Ammon's horn (tissue), 1 donor: Measurements from ENCODE around the gene XRCC1.
"Not testable (repeated sequence)": the region's sequence is repeated elsewhere in the genome, so short reads cannot be mapped to it uniquely, and the experiment has no call there.

Source experiments
- DNase-seq: peaks from one replicate; pipeline ENCODE4 v3.0.0-alpha.2; 2016; ENCODE audit warnings: low spot score

XRCC1 gene

DNA sequence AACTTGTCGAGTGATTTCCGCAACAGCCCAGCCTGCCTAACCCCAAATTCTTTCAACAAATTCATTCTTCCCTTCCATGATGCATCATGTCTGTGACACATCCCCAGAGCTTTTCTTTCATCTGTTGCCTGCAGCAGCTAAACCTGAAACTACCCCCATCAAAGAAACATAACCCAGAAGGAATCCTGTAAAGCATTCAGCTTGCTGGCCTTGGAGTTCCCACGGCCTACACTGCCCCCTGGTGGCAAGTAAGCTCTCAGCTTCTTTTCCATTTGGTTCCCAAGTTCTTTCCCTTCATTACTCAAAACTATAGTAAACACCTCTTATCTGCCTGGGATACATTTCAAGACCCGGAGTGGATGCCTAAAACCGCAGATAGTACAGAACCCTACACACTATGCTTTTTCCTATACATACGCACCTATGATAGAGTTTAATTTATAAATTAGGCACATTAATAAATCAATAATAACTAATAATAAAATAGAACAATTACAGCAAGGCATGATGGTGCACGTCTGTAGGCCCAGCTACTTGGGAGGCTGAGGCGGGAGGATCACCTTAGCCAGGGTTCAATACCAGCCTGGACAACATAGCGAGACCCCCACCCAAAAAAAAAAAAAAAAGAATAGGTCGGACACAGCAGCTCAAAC is 55.8 kb downstream of the XRCC1 start:
- DNase-seq = peak; percentile 92

DNA sequence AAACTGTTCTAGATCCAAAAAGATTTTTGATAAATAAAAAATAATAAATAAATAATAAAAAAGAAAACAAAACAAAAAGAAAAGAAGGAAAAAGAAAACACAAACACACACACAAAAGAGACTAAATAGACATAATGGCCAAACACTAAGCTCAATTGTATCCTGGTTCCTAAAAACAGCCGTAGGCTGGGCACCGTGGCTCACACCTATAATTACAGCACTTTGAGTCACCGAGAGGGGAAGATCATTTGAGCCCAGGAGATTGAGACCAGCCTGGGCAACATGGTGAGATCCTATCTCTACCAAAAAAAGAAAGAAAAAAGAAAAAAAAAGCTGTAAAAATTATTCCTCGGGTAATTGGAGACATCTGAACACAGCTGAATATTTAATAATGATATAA is 57.3 kb downstream of the XRCC1 start:
- no peak for DNase-seq

DNA sequence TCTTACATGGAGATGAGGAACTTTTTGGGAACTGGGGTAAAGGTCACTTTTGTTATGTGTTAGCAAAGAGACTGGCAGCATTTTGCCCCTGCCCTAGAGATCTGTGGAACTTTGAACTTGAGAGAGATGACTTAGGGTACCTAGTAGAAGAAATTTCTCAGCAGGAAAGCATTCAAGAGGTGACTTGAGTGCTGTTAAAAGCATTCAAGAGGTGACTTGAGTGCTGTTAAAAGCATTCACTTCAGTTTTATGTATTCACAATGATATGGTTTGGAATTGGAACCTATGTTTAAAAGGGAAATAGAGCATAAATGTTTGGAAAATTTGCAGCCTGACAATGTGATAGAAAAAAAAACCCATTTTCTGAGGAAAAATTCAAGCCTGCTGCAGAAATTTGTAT is 62.9 kb downstream of the XRCC1 start:
- not testable (repeated sequence) for DNase-seq

DNA sequence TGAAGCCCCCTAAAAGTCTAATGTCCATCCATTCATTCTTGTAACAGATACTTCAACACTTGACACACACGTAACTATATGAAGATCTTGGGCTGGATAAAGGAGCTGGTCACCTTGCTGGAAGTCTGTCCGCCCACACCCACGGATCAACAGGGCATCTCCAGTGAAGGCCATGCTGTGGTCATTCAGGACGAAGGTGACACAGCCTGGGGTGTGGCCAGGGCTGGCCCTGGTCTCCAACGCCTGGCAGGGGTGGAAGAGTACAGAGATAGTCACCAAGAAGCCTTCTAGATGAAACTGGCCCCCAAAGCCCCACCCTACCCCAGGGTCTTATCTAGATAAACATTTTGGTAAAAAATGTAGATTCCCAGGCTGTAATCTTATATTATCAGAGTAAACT is 64.0 kb downstream of the XRCC1 start:
- DNase-seq = no peak

DNA sequence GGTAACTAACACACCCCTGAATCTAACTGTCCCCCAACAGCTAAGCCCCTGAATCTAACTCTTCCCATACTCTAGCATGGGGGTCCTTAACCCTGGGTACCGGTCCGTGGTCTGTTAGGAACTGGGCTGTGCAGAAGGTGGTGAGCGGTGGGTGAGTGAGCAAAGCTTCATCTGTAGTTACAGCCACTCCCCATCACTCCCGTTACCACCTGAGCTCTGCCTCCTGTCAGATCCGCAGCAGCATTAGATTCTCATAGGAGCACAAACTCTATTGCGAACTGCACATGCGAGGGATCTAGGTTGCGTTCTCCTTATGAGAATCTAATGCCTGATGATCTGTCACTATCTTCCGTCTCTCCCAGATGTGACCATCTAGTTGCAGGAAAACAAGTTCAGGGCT is 64.6 kb downstream of the XRCC1 start:
- DNase-seq = no peak

DNA sequence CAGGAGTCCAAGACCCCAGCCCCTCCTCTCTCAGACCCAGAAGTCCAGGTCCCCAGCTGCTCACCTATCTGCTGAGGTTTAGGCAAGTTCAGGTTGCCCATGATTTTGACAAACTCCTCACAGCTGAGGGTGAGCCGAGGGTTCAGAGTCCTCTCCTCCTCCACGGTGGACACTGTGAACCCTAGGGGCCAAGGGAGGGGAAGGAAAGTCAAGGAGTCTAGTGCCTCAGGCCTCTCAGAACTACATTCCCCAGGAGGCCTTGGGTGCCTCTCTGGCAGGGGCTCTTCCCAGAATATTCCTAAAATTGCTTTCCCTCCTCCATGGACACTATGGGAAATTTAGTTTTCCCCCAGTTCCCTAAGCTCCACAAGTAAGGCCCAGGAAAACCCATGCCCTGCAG is 67.4 kb downstream of the XRCC1 start:
- no peak for DNase-seq

DNA sequence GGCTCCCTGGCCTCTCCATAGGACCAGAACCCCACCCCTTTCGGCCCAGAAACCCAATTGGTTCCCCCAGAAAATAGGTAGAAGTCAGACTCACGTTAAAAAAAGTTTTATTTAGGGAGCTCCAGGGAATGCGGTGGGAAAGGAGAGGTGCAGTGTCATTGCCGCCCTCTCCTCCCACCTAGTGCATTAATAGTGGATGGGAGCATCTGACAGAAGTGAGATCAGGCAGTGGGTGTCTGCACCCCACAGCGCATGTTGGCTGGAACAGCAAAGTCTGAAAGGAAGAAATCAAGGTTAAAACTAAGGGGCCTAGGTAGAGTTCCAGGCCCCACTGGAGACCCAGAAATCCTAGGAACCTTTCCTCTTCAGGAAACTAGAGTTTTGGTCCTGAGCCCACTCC is 68.7 kb downstream of the XRCC1 start:
- no peak for DNase-seq

DNA sequence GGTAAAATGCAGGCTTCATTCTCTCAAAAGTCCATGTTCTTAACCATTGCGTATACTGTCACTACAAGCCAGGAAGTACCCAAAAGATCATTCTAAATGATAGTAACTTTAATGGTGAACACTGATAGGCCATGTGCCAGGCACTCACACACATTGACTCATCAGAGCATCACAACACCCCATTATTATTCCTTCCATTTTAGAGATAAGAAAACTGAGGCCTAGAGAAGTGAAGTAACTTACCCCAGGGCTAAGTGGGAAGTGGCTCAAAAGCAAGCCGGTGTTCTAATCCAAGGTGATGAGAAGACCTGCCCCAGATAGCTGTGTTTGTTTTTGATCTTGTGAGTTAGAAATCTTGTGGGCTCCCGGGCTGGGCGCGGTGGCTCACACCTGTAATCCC is 69.4 kb downstream of the XRCC1 start:
- no peak for DNase-seq

DNA sequence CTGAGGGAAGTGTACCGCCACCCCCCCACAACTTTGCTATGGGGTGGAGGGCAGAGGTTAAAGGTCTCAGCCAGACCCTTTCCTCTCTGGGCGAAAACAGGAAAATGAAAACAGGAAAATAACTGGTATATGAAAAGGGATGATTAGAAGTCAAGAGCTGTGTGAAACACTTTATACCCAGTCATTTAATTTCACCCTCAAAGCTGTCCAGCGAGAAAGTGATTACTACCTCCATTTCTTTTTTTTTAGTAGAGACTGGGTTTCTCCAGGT is 70.2 kb downstream of the XRCC1 start:
- no peak for DNase-seq

DNA sequence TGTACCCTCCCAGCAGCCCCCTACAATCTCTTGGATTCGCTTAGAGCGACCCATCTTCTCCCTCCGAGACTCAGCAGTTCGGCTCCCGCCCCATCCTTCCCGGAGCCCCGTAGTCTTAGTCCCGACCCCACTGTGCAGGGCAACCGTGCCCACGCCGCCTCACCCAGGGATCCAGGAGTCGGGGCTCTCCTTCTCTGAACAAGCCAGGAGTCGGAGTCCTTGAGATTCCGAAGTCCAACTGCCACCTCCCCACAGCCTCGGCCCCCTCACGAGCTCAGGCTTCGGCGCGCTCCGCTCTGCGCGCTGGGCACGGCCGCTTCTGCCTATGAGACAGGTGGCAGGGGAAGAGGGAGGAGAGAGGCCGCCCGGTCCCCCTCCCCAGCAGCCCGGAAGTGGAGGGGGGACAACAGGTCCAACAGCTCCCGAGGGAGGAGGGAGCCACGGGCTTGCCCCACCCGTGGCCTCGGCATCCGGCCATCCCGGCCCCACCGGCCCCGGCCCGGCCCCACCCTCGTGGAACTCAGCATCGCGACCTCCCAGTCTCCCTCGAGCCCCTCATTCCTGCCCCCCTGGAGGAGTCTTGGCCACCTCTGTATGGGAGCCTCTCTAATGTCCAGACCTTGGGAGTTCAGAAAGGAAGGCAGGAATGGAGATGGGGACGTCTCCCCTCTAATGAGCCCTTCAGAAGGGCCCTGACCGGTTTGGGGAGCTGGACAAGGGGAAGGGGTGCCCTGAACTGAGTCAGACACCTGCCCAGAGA is 70.7 kb downstream of the XRCC1 start, which contains the start of gene PHLDB3:
TSS of gene PHLDB3 (minus strand) at position 321 of the 760 bp plus-strand sequence. CDS start 628 bp downstream, outside the sequence.
- DNase-seq = peak; percentile 39

DNA sequence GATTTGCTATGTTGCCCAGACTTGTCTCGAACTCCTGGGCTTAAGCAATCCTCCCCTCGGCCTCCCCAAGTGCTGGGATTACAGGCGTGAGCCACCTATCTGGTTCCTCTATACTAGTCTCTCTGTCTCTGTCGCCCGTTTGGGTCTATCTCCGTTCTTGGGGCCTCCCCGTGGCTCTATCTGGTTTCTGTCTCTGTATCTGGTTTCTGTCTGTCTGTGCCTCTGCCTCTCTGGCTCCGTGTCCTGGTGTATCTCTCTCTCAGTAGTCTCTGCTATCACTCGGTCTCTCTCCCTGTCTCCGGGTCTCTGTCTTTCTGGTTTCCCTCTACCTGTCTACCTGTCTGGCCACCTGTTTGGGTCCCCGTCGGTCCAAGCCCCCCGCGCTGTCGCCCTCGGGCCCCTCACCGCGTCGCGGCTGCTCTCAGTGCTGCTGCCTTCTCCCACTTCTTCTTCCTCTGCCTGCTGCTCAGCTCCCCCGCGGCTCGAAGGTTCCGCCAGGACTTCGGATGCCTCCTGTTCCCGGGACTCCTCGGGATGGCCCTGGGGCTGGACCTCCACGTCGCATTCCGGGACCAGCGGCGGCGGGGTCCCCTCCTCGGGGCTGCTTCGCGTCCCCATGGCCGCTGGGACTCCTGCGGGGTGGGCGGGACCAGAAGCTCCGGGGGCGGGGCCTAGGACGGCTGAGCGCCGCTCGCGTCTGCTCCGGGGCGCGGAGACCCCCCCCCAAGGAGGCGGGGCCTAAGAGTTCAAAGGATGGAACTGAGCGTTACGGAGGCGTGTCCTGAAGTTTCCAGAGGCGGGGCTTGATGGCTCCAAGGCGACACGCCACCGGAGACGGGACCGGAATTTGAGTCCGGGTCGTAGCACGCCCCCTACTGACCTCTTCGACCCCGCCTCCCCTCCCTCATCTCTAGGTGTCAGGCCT is 71.6 kb downstream of the XRCC1 start:
- peak; percentile 97 for DNase-seq

DNA sequence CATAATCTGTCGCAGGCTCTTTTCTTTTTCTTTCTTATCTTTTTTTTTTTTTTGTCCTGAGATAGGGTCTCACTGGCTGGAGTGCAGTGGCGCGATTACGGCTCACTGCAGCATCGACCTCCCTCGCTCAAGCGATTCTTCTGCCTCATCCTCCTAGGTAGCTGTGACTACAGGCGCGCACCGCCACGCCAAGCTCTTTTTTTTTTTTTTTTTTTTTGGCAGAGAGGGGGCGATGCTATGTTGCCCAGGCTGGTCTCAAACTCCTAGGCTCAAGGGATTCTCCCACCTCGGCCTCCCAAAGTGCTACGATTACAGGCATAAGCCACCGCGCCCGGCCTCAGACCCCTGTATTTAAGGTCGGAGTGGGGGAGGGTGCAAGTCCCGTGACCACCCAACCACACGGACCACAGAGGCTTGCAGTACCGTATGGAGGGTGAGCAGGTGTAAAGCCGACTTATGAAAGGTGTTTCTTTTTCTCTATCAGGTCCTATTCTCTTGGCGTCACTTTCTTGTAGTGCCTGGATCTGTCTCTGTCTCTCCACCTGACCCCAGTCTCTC is 72.8 kb downstream of the XRCC1 start:
- no peak for DNase-seq

DNA sequence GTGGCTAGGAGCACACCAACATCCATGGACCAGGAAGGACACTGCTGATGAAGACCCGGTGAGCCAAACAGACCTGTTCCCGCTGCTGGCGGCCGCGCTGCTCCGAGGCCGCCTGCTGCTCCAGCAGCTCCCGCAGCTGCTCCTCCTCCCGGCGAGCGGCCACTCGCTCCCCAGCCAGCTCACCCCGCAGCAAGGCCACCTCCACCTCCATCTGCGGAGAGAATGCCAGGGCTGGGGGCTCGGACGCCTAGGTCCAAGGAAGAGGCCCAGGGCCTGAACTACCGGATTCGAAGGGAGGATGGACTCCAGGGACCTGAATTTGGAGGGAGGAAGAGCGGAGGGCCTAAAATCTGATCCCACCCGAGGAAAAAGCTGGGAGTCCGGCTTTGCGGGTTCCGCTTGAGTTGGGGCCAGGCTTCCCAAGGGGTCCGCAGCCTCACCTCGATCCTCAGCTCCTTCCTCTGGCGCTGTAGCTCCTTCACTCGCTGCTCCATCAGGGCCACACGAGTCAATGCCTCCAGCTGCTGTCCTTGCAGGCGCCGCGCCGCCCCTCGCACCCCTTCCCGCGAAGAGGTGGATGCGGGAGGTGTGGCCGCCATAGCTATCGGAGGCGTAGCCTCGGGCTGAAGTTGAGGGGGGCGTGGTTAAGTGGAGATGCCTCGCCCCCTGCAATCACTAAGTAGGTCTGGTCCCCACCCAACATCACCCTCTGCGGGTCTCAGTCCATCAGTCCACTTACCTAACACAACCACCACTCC is 73.5 kb downstream of the XRCC1 start:
- no peak for DNase-seq

DNA sequence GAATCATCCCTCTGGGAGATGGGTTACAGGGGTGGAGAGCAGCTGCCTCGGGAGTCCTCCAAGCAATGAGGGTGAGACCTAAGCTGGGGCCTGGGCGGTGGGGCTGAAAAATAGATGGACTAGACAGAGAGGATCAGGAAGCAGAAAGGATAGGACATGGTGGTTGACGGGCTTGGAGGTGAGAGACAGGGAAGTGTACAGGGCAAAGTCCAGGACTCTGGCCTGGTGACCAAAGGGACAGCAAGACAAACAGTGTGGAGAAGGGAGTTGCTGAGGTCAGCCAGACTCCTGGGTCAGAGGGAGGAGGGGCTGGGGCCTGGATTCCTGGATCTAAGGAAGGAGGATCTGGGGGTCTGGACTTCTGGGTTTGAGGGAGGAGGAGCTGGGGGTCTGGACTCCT is 76.3 kb downstream of the XRCC1 start:
- no peak for DNase-seq

DNA sequence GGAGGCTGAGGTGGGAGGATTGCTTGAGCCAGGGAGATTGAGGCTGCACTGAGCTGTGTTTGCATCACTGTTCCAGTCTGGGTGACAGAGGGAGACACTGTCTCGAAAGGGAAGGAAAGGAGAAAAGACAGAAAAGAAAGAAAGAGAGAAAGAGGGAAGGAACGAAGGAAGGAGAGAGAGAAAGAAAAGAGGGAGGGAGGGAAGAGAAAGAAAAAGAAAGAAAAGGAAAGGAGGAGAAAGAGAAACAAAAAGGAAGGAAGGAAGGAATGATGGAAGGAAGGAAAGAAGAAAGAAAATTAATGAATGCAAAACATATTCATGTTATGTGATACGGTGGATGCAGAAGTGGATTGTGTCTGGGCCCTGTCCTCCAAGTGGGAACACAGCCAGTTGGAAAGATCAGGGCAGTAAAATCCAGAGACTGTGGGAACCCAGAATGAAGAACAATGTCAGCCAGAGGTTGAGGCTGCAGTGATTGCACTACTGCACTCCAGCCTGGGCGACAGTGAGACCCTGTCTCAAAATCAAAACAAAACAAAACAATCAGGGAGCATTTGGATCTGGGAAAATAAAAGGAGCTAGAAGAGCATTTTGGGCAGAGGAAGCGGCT is 77.0 kb downstream of the XRCC1 start:
- DNase-seq = no peak

DNA sequence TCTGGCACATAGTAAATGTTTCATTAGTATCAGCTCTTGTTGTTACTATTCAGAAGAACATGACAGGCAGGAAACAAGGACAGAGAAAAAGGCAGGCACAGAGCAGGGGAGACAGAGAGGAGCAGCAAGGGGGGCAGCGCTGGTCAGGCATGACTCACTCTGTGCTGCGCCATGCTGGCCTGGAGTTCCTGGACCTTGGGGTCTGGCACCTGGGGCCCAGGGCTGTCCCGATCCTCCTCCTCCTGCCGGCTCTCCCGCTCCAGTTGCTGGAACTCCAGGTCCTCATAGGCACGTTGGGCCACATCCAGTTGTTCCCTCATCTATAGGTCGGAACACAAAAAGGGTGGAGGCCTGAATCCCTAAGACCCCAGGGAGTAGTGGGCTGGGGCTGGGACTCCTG is 78.4 kb downstream of the XRCC1 start:
- DNase-seq = no peak

DNA sequence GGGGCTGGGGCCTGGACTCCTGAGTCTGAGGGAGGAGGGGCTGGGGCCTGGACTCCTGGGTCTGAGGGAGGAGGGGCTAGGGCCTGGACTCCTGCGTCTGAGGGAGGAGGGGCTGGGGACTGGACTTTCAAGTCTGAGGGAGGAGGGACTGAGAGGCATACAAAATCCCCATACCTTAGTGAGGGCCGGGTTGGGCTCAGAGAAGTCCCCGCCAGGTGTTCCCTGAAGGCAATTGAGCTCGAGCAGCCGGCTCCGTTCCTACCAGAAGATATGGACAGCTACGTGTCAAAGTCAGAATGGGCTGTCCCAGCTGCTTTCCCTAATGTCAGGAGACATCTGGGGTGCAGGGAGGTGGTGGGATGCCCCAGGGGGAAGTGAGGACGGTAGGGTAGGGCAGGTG is 80.2 kb downstream of the XRCC1 start:
- DNase-seq = no peak
